Measurements from ENCODE around the gene NCSTN.
"Not testable (repeated sequence)": the region's sequence is repeated elsewhere in the genome, so short reads cannot be mapped to it uniquely, and the experiment has no call there.

Gene NCSTN

GRCh38 chr1:160374306-160375110 lies 31.3 kb downstream of the NCSTN start:
- no peak for DNase-seq

- no peak for DNase-seq
These were observed 32.8 kb downstream of the NCSTN start for GRCh38 chr1:160375788-160376524.

GRCh38 chr1:160376525-160377131 lies 33.4 kb downstream of the NCSTN start:
- DNase-seq = no peak

GRCh38 chr1:160377585-160378206 lies 34.5 kb downstream of the NCSTN start:
- DNase-seq = no peak

- not testable (repeated sequence) for DNase-seq
These were observed 41.6 kb downstream of the NCSTN start for GRCh38 chr1:160384812-160385211.

GRCh38 chr1:160388406-160388805 lies 45.2 kb downstream of the NCSTN start:
- DNase-seq = not testable (repeated sequence)

- DNase-seq = no peak
These were observed 51.5 kb downstream of the NCSTN start for GRCh38 chr1:160394673-160395072.

- no peak for DNase-seq
These were observed 54.5 kb downstream of the NCSTN start for GRCh38 chr1:160397651-160398050.

- DNase-seq = no peak
These were observed 55.6 kb downstream of the NCSTN start for GRCh38 chr1:160398823-160399222.

- DNase-seq = no peak
These were observed 56.5 kb downstream of the NCSTN start for GRCh38 chr1:160399544-160400222.

- DNase-seq = no peak
These were observed 57.1 kb downstream of the NCSTN start, which contains the start of gene VANGL2 for GRCh38 chr1:160400223-160400645. Gene VANGL2, plus strand, starts transcription at chr1:160400564. Its CDS starts 15,274 bp downstream, at chr1:160415838.

- no peak for DNase-seq
These were observed 57.7 kb downstream of the NCSTN start for GRCh38 chr1:160400646-160401486.

- no peak for DNase-seq
These were observed 58.3 kb downstream of the NCSTN start for GRCh38 chr1:160401487-160401805.

- DNase-seq = no peak
These were observed 59.0 kb downstream of the NCSTN start for GRCh38 chr1:160402001-160402795.

- no peak for DNase-seq
These were observed 60.1 kb downstream of the NCSTN start for GRCh38 chr1:160403244-160403643.

GRCh38 chr1:160404094-160404493 lies 60.9 kb downstream of the NCSTN start:
- DNase-seq = no peak

- DNase-seq = no peak
These were observed 62.2 kb downstream of the NCSTN start for GRCh38 chr1:160405331-160405877.

GRCh38 chr1:160406131-160406968 lies 63.2 kb downstream of the NCSTN start:
- no peak for DNase-seq
